GM18907 (cell line): ENCODE measurements around the gene SAMD9.
"Not testable (repeated sequence)": the region's sequence is repeated elsewhere in the genome, so short reads cannot be mapped to it uniquely, and the experiment has no call there.

Experiments
- ATAC-seq: cut with Tn5 transposase; IDR thresholded peaks from one replicate; pipeline ENCODE4 v1.9.1; 2021; ENCODE audit warnings: mild to moderate bottlenecking, moderate library complexity; ENCODE audit not compliant: unreplicated experiment

Gene SAMD9

GRCh38 chr7:93120592-93121549 lies 3.1 kb upstream of the SAMD9 start:
- ATAC-seq: no peak

- no peak for ATAC-seq
Observed at GRCh38 chr7:93119191-93119905, 1.6 kb upstream of the SAMD9 start.

GRCh38 chr7:93117327-93117726 lies 452 bp downstream of the SAMD9 start:
- ATAC-seq: peak; percentile 28

GRCh38 chr7:93115796-93116195 lies 2.0 kb downstream of the SAMD9 start:
- no peak for ATAC-seq

GRCh38 chr7:93108003-93108402 lies 9.8 kb downstream of the SAMD9 start:
- no peak for ATAC-seq

- no peak for ATAC-seq
Observed at GRCh38 chr7:93097388-93097787, 20.4 kb downstream of the SAMD9 start.

- ATAC-seq: peak; percentile 86
Observed at GRCh38 chr7:93092757-93093370, 24.9 kb downstream of the SAMD9 start.

- ATAC-seq: not testable (repeated sequence)
Observed at GRCh38 chr7:93073357-93073756, 44.4 kb downstream of the SAMD9 start.

GRCh38 chr7:93062599-93062998 lies 55.2 kb downstream of the SAMD9 start:
- ATAC-seq: no peak

GRCh38 chr7:93060865-93061264 lies 56.9 kb downstream of the SAMD9 start:
- no peak for ATAC-seq

- ATAC-seq: no peak
Observed at GRCh38 chr7:93060025-93060424, 57.8 kb downstream of the SAMD9 start.

- not testable (repeated sequence) for ATAC-seq
Observed at GRCh38 chr7:93056621-93057020, 61.2 kb downstream of the SAMD9 start.

GRCh38 chr7:93055543-93056107 lies 62.2 kb downstream of the SAMD9 start:
- ATAC-seq: peak; percentile 74

- no peak for ATAC-seq
Observed at GRCh38 chr7:93054975-93055374, 62.8 kb downstream of the SAMD9 start.

- ATAC-seq: no peak
Observed at GRCh38 chr7:93053949-93054943, 63.5 kb downstream of the SAMD9 start.

GRCh38 chr7:93053209-93053948 lies 64.4 kb downstream of the SAMD9 start:
- ATAC-seq: no peak

GRCh38 chr7:93051660-93052059 lies 66.1 kb downstream of the SAMD9 start:
- ATAC-seq: no peak
